Mucosa of gallbladder (tissue), 1 donor: ENCODE results near the gene OR4Q3. TPM values are rescaled to one million over a fixed set of nuclear protein-coding genes. Genes with fewer than 3 reads are reported as not detected.
"Not testable (repeated sequence)": the region's sequence is repeated elsewhere in the genome, so short reads cannot be mapped to it uniquely, and the experiment has no call there.

ENCODE experiments used
- DNase-seq: peaks from one replicate; pipeline ENCODE4 v3.0.0-alpha.2; 2020; ENCODE audit warnings: low spot score
- total RNA-seq: library from RNA; stranded (reverse); gene quantifications from one replicate; pipeline ENCODE4 v1.2.1, GENCODE V29; 2021
- donor health status: DM: no; HTN: no; CAD: no.

Gene OR4Q3
- not detected for total RNA-seq

GRCh38 chr14:19743256-19743655 lies at the start of gene OR4Q3:
OR4Q3 (plus strand) TSS chr14:19743571.
- DNase-seq = no peak

GRCh38 chr14:19729359-19729758 lies 14.0 kb upstream of the OR4Q3 start:
- DNase-seq = no peak

- no peak for DNase-seq
Observed at GRCh38 chr14:19729763-19730162, 13.6 kb upstream of the OR4Q3 start.

- not testable (repeated sequence) for DNase-seq
Observed at GRCh38 chr14:19733893-19734292, 9.5 kb upstream of the OR4Q3 start.

GRCh38 chr14:19752316-19752715 lies 8.9 kb downstream of the OR4Q3 start:
- DNase-seq = not testable (repeated sequence)

- no peak for DNase-seq
Observed at GRCh38 chr14:19754172-19754571, 10.8 kb downstream of the OR4Q3 start.

- not testable (repeated sequence) for DNase-seq
Observed at GRCh38 chr14:19771491-19771890, 28.1 kb downstream of the OR4Q3 start.

GRCh38 chr14:19771895-19772430 lies 28.6 kb downstream of the OR4Q3 start:
- no peak for DNase-seq

GRCh38 chr14:19772454-19772853 lies 29.1 kb downstream of the OR4Q3 start:
- not testable (repeated sequence) for DNase-seq

GRCh38 chr14:19773204-19773603 lies 29.8 kb downstream of the OR4Q3 start, which contains the start of gene OR4M1:
OR4M1 (plus strand) TSS chr14:19773504; CDS start chr14:19780323, 6,819 bp downstream.
- not testable (repeated sequence) for DNase-seq

- no peak for DNase-seq
Observed at GRCh38 chr14:19775587-19775986, 32.2 kb downstream of the OR4Q3 start.

GRCh38 chr14:19785848-19786247 lies 42.5 kb downstream of the OR4Q3 start:
- not testable (repeated sequence) for DNase-seq

GRCh38 chr14:19787318-19787717 lies 43.9 kb downstream of the OR4Q3 start:
- not testable (repeated sequence) for DNase-seq

- DNase-seq = not testable (repeated sequence)
Observed at GRCh38 chr14:19788150-19788549, 44.8 kb downstream of the OR4Q3 start.

- not testable (repeated sequence) for DNase-seq
Observed at GRCh38 chr14:19796520-19797108, 53.2 kb downstream of the OR4Q3 start.

Other genes starting within 250 kb of the OR4Q3 start
- gene OR11H2, start 29.7 kb upstream of the OR4Q3 start, total RNA-seq = not detected
- not detected for gene OR4M1, start 29.9 kb downstream of the OR4Q3 start, total RNA-seq
- gene OR4N2, start 60.2 kb downstream of the OR4Q3 start, total RNA-seq = not detected
- gene OR4K2, start 131.6 kb downstream of the OR4Q3 start, total RNA-seq = not detected
- not detected for gene OR4K5, start 177.0 kb downstream of the OR4Q3 start, total RNA-seq
- not detected for gene OR4K1, start 187.3 kb downstream of the OR4Q3 start, total RNA-seq
- not detected for gene OR4K15, start 232.0 kb downstream of the OR4Q3 start, total RNA-seq